Spleen (tissue), 11 donors: ENCODE data around the gene GPR3. TPM values are rescaled to one million over a fixed set of nuclear protein-coding genes. Genes with fewer than 3 reads are reported as not detected.
A peak's percentile ranks its signal among the peaks of the same experiment; 100 is the strongest.
"Not testable (repeated sequence)": the region's sequence is repeated elsewhere in the genome, so short reads cannot be mapped to it uniquely, and the experiment has no call there.

ENCODE experiments used
- DNase-seq: peaks from one replicate; pipeline ENCODE4 v3.0.0-alpha.2; 2020
- H3K27ac ChIP-seq, 8 donors: fragments of 200-600 bp; sonication (generic) in 7 of 8; 1 replicate in 4 of 8; 2 replicates in 4 of 8; pipeline versions ENCODE4 v1.5.0 to v1.8.0; 2016 to 2021; ENCODE audit warnings: inconsistent platforms in 4 of 8, mild to moderate bottlenecking in 4 of 8, moderate library complexity in 1 of 8
- H3K27me3 ChIP-seq, 7 donors: fragments of 200-600 bp; sonication (generic) in 6 of 7; replicated peaks in 1 of 7; 1 replicate in 4 of 7; 2 replicates in 3 of 7; pipeline versions ENCODE4 v1.5.0 to v1.8.0; 2016 to 2021; ENCODE audit warnings: inconsistent platforms in 3 of 7, mild to moderate bottlenecking in 1 of 7
- H3K36me3 ChIP-seq, 6 donors: fragments of 200-600 bp; sonication (generic) in 5 of 6; 1 replicate in 4 of 6; 2 replicates in 2 of 6; pipeline versions ENCODE4 v1.5.0 to v1.8.0; 2016 to 2021; ENCODE audit warnings: inconsistent platforms in 2 of 6
- H3K4me1 ChIP-seq, 6 donors: fragments of 200-600 bp; sonication (generic) in 5 of 6; 1 replicate in 3 of 6; 2 replicates in 3 of 6; pipeline versions ENCODE4 v1.5.0 to v1.8.0; 2016 to 2021; ENCODE audit warnings: inconsistent platforms in 3 of 6
- H3K4me3 ChIP-seq, 8 donors: fragments of 200-600 bp; sonication (generic) in 7 of 8; 1 replicate in 4 of 8; 2 replicates in 4 of 8; pipeline versions ENCODE4 v1.5.0 to v1.8.0; 2016 to 2021; ENCODE audit warnings: inconsistent platforms in 4 of 8, mild to moderate bottlenecking in 4 of 8, moderate library complexity in 2 of 8
- H3K9me3 ChIP-seq, 8 donors: fragments of 200-600 bp; sonication (generic) in 7 of 8; 1 replicate in 4 of 8; 2 replicates in 4 of 8; pipeline versions ENCODE4 v1.5.0 to v1.8.0; 2016 to 2021; ENCODE audit warnings: inconsistent platforms in 4 of 8
- POLR2A ChIP-seq, 3 donors: fragments of 450-650 bp; IDR thresholded peaks; one replicate each; pipeline ENCODE4 v1.5.1; 2017; ENCODE audit warnings: antibody characterized with exemption in 3 of 3, mild to moderate bottlenecking in 1 of 3
- POLR2AphosphoS5 ChIP-seq, 3 donors: sonication (generic); formaldehyde crosslinking; IDR thresholded peaks; one replicate each; pipeline ENCODE4 v1.5.1; 2017; ENCODE audit warnings: antibody characterized with exemption in 3 of 3
- WGBS, 5 donors: extraction: QIAGEN DNeasy Blood & Tissue Kit in 3 of 5; methylation state at CpG; one replicate each; pipeline versions ENCODE4 v1.1.5 to v1.1.7; 2013 to 2018; 5-methylcytosine and 5-hydroxymethylcytosine counted together
- intact Hi-C: fragments of 100-400 bp; cut with DNase I; formaldehyde crosslinking; loops from one replicate; pipeline ENCODE4 v1.15.0; 2023; ENCODE audit warnings: low total_unique reads
- polyA plus RNA-seq, 3 donors: library from polyadenylated mRNA; stranded (reverse); fragments of 200-250 nt; gene quantifications; one replicate each; pipeline ENCODE4 v1.2.1, GENCODE V29; 2013
- total RNA-seq, 7 donors: library from RNA; depleted of rRNA in 3 of 7; stranded (reverse); fragments of >200 nt in 3 of 7; fragmentation: NEBNext Ultra II Directional in 4 of 7; extraction: Animal tissue kit (Norgen Biotek cat#: 25700) in 4 of 7; gene quantifications; one replicate each; pipeline versions ENCODE4 v1.1.0 to v1.2.1, GENCODE V29; 2016 to 2021
- TF ChIP-seq, protein P1 (sequence below), 11 experiments: fragments of 200-600 bp in 7 of 11; fragments of 450-650 bp in 4 of 11; sonication (generic) in 4 of 11; IDR thresholded peaks in 8 of 11; conservative IDR thresholded peaks in 3 of 11; 1 replicate in 7 of 11; 2 replicates in 4 of 11; pipeline versions ENCODE4 v1.4.0 to v1.8.0; 2016 to 2021; ENCODE audit warnings: antibody characterized with exemption in 11 of 11, inconsistent platforms in 4 of 11, mild to moderate bottlenecking in 1 of 11
- donor health status: healthy with polysubstance abuse.
- donor health status: DM: no; HTN: no; CAD: no; lungs with moderate emphysema.
- donor health status: DM: no; HTN: no; CAD: no.
- donor health status: Bipolar disorder and iron deficiency.
- donor health status: healthy.
- donor health status: DM: no; HTN: no; CAD: no.
- donor health status: DM: yes; HTN: yes; CAD: no.

Gene GPR3
- total and polyA plus RNA-seq, 10 donors = 0.05 to 0.40 (median 0.16) TPM; not detected in 4

DNA sequence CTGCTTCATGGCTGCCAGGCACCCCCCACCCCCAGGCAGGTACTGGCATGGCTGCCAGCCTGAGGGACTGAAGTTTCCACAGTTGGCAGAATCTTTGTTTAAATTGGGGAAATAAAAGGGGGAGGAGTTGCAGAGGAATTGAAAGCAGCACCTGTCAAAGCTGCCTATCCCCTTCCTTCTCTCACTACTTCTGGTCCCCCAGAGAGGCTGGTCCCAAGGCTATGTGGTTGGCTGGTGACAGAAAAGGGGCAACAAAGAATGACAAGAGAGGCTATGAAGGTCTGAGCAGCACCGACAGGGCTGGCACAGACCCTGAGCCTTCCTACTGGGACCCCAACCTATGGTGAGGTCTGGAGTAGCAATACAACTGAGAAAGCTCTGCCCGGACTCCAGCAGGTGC lies 14.4 kb downstream of the GPR3 start:
- H3K4me1 ChIP-seq = peaks cover 31 to 64% (median 54%) of the 10 kb centered on the region in 6 donors
- peaks cover 0 to 73% (median 49%) of the 10 kb centered on the region in 6 donors for H3K36me3 ChIP-seq
- H3K27ac ChIP-seq = peak overlapping the region in 6 of 8 donors; percentile 47 to 84 (median 78)
- H3K27me3 ChIP-seq, H3K9me3 ChIP-seq, intact Hi-C loops, H3K4me3 ChIP-seq, DNase-seq: not testable (repeated sequence)
- 71 to 94% (median 71%) methylated on average over 2 of the region's 2 CpGs for WGBS, 5 donors
- TF ChIP-seq POLR2AphosphoS5 (IDR thresholded peaks at IDR 0.05) = peak in 1 of 3 donors; percentile 13

DNA sequence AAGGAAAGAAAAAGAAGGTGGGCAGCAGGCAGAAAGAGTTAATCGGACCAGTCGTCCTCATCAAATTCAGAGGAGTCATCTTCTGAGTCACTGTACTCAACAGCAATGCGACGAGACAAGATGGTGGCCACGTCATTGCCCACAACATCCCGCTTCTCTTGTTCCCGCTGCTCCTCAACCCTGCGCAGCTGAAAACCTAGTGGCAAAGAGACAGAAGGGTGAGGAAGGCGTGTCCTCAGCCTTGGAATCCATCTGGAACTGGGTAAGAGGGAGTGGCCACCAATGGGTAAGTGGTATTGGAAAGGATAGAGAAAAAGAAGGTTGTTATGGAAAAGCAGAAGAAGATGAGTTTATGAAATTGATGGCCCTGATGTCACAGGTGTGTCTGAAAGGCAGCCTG lies 15.7 kb downstream of the GPR3 start:
- Histone ChIP-seq H3K36me3 (peaks cover 0 to 87% (median 63%) of the 10 kb centered on the region in 6 donors), H3K27ac (peak overlapping the region in 2 of 8 donors; percentile 30 to 84), H3K4me1 (peaks cover 18 to 51% (median 40%) of the 10 kb centered on the region in 6 donors), H3K4me3 (no peak overlapping the region), H3K27me3 (no peaks in the 10 kb centered on the region), H3K9me3 (no peaks in the 10 kb centered on the region)
- WGBS, 5 donors = 93 to 98% (median 97%) methylated on average over 9 of the region's 9 CpGs
- intact Hi-C loops = no loop called here
- TF ChIP-seq POLR2AphosphoS5 (IDR thresholded peaks at IDR 0.05) (peak in 2 of 3 donors; percentile 18 to 21), POLR2A (IDR thresholded peaks at IDR 0.05) (no peak)
- DNase-seq = no peak

DNA sequence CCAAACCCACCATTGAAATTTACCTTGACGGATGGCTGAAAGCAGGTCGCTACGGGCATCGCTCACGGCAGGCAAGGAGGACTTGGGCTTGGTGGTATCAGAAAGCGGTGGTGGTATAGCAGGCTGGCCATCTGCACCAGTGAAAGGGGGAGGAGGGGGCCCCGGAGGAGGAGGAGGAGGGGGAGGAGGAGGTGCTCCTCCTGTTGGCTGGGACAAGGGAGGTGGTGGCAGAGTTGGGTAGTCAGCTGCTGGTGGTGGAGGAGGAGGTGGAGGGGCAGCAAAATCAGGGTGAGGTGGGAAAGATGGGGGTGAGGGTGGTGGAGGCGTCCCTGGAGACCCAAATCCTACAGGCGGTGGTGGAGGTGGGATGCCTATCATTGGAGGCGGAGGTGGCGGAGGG lies 17.2 kb downstream of the GPR3 start:
- Histone ChIP-seq H3K9me3 (no peaks in the 10 kb centered on the region), H3K27ac (no peak overlapping the region), H3K4me1 (peaks cover 5 to 35% (median 25%) of the 10 kb centered on the region in 6 donors), H3K27me3 (no peaks in the 10 kb centered on the region), H3K4me3 (no peak overlapping the region), H3K36me3 (peaks cover 2 to 100% (median 78%) of the 10 kb centered on the region in 6 donors)
- TF ChIP-seq POLR2AphosphoS5 (IDR thresholded peaks at IDR 0.05) (peak in 2 of 3 donors; percentile 11 to 12), POLR2A (IDR thresholded peaks at IDR 0.05) (no peak)
- TF ChIP-seq, protein P1, sequence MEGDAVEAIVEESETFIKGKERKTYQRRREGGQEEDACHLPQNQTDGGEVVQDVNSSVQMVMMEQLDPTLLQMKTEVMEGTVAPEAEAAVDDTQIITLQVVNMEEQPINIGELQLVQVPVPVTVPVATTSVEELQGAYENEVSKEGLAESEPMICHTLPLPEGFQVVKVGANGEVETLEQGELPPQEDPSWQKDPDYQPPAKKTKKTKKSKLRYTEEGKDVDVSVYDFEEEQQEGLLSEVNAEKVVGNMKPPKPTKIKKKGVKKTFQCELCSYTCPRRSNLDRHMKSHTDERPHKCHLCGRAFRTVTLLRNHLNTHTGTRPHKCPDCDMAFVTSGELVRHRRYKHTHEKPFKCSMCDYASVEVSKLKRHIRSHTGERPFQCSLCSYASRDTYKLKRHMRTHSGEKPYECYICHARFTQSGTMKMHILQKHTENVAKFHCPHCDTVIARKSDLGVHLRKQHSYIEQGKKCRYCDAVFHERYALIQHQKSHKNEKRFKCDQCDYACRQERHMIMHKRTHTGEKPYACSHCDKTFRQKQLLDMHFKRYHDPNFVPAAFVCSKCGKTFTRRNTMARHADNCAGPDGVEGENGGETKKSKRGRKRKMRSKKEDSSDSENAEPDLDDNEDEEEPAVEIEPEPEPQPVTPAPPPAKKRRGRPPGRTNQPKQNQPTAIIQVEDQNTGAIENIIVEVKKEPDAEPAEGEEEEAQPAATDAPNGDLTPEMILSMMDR (IDR thresholded peaks at IDR 0.05 in 8 of 11, conservative IDR thresholded peaks at IDR 0.05 in 3 of 11) = no peak
- WGBS, 5 donors = 91 to 97% (median 92%) methylated on average over 11 of the region's 11 CpGs
- DNase-seq = no peak
- intact Hi-C loops = no loop called here

DNA sequence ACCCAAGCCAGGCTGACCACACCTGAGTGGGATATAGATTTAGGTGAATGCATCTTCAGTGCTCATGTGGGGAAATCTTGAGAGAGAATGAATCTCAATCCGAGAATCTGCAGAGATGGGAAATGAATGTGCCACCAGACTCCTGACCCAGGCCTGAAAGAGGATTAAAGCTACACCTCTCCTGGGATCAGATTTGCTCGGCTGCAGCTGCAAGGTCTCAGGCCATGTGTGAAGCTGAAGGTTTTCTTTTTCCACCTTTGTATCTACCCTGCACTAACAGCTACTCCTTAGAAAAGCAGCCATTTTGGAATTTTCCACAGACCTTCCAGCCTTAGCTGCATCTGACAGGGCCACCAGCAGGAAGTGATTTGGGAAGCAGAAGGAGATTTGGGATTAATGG lies 18.3 kb downstream of the GPR3 start:
- whole genome bisulfite sequencing, 5 donors = 84 to 90% (median 84%) methylated on average over 2 of the region's 2 CpGs
- DNase-seq = no peak
- Histone ChIP-seq H3K9me3 (no peaks in the 10 kb centered on the region), H3K36me3 (peaks cover 5 to 100% (median 88%) of the 10 kb centered on the region in 6 donors), H3K4me1 (peaks cover 0 to 25% (median 16%) of the 10 kb centered on the region in 6 donors), H3K4me3 (no peak overlapping the region), H3K27ac (peak overlapping the region in 2 of 8 donors; percentile 2 to 10), H3K27me3 (no peaks in the 10 kb centered on the region)
- TF ChIP-seq POLR2A (IDR thresholded peaks at IDR 0.05) = no peak
- TF ChIP-seq, protein P1 (IDR thresholded peaks at IDR 0.05 in 8 of 11, conservative IDR thresholded peaks at IDR 0.05 in 3 of 11) = no peak
- TF ChIP-seq POLR2AphosphoS5 (IDR thresholded peaks at IDR 0.05) = no peak
- intact Hi-C loops = no loop called here

DNA sequence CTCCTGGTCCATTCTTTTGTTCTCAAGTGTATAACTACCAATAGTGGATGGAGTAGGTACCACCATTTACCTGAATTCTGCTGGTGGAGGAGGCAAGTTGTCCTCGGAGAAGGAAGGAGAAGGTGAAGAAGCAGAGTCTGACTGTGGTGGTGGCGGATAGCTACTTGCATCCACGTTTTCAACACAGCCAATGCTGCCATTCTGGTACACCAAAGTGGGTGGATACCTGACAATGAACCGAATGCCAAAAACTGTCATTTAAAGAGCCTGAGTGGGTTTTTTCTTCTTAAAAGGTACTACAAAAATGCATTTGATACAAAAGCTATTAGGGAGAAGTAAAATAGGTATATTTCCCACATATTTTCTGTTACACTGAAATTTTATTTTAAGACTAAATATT lies 20.1 kb downstream of the GPR3 start:
- no peak for DNase-seq
- Histone ChIP-seq H3K4me1 (peaks cover 12 to 24% (median 18%) of the 10 kb centered on the region in 6 donors), H3K4me3 (no peak overlapping the region), H3K9me3 (no peaks in the 10 kb centered on the region), H3K27me3 (no peaks in the 10 kb centered on the region), H3K27ac (no peak overlapping the region), H3K36me3 (peaks cover 5 to 100% (median 98%) of the 10 kb centered on the region in 6 donors)
- TF ChIP-seq, protein P1 (IDR thresholded peaks at IDR 0.05 in 8 of 11, conservative IDR thresholded peaks at IDR 0.05 in 3 of 11) = no peak
- TF ChIP-seq POLR2A (IDR thresholded peaks at IDR 0.05) (no peak), POLR2AphosphoS5 (IDR thresholded peaks at IDR 0.05) (no peak)
- intact Hi-C loops = no loop called here
- WGBS, 5 donors = 85 to 94% (median 93%) methylated on average over 4 of the region's 4 CpGs
